ENCODE measurements around the gene KCNJ4.
"Not testable (repeated sequence)": the region's sequence is repeated elsewhere in the genome, so short reads cannot be mapped to it uniquely, and the experiment has no call there.

The KCNJ4 gene

GRCh38 chr22:38427940-38428339 is 27.1 kb downstream of the KCNJ4 start:
- no peak for DNase-seq

GRCh38 chr22:38427465-38427864 is 27.5 kb downstream of the KCNJ4 start:
- no peak for DNase-seq

- no peak for DNase-seq
Observed at GRCh38 chr22:38426628-38427027, 28.4 kb downstream of the KCNJ4 start.

DNA sequence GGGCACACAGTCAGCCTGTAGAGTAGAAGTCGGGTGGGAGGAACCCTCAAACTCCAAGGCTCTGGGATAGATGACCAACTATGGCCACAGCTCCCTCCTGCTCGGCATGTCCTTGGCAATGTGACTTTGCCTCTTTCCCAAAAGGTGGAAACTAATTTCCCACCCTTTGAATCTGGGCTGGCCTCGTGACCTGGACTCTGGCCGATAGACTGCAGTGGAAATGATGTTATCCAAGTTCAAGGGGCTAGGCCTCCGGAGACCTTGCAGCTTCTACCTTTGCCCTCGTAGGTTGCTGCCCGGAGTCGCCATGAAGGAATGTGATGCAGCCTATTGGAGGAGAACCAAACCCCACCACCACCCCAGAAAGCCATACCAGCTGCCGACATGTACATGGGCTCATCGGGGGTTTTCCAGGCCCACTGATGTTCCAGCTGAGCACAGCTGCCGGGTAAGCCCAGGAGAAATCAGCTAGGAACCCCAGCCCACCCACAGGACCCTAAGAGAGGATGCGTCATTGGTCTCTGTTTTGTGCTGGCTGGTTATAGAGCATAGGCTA is 30.4 kb downstream of the KCNJ4 start:
- no peak for DNase-seq

DNA sequence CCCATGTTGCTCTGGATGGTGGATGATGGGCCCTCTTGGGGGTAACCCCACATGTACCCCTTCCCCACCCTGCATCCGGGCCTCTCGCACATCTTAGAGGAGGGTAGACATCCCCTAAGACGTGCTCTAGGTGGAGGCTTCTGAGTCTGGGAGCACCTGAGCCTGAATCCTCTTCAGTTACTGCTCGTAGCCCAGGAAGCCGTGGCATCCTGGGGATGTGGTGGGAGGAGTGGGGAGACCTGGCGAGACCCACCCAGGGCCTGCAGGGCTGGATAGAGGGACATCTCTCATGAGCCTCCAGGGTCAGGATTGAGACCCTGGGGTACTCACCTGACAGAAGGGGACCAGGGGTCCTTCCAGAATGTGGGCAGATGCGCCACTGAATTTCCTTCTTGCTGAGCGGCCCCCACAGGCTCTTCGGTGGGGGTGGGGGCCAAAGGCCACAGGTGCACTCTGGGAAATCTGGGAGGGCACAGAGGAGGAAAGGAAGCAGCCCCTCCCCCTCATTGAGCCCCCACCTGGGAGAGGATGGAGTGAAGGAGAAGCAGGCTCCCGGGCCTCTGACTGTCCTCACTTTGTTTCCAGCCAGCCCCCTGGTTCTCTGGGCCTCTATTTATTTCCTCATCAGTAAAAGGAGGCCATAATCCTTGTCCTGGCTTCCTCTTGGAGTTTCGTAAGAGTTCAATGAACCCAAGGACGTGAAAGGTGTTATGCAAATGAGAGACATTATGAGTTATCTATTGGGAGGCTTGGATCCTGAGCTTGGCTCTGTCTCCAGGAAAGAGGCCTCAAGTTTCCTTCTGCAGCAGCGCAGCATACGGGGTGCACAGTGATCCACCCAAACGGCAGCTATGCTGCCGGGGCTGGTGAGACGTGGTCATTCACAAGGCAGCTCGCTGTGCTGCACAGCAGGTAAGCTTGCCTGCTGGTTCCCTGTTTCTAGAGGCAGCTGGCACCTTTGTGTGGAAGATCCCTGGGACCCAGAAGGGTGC is 31.2 kb downstream of the KCNJ4 start:
- DNase-seq = peak in 1 of 2 experiments; percentile 35

- peak in 1 of 2 experiments; percentile 9 for DNase-seq
Observed at GRCh38 chr22:38422611-38423511, 32.1 kb downstream of the KCNJ4 start.

DNA sequence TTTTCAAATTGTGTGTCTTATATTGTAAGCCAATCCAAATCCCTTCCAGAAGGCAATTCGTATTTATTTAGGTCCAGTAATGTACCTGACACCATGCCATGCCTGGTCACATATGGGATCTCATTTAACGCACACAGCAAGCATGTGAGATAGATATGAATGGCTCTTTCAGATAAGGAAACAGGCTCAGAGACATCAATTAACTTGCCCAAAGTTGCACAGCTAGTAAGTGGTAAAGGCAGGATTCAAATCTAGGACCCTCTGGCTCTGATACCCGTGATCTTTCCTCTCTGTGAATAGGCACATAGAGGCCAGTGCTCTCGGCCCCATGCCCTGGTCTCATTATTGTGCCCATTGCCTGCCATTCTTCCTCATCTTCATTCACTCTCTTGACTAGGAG is 34.3 kb downstream of the KCNJ4 start:
- no peak for DNase-seq

- no peak for DNase-seq
Observed at GRCh38 chr22:38419858-38420160, 35.2 kb downstream of the KCNJ4 start.

GRCh38 chr22:38419121-38419857 is 35.7 kb downstream of the KCNJ4 start:
- no peak for DNase-seq

- no peak for DNase-seq
Observed at GRCh38 chr22:38418589-38418988, 36.4 kb downstream of the KCNJ4 start.

GRCh38 chr22:38417252-38418060 is 37.5 kb downstream of the KCNJ4 start:
- no peak for DNase-seq

DNA sequence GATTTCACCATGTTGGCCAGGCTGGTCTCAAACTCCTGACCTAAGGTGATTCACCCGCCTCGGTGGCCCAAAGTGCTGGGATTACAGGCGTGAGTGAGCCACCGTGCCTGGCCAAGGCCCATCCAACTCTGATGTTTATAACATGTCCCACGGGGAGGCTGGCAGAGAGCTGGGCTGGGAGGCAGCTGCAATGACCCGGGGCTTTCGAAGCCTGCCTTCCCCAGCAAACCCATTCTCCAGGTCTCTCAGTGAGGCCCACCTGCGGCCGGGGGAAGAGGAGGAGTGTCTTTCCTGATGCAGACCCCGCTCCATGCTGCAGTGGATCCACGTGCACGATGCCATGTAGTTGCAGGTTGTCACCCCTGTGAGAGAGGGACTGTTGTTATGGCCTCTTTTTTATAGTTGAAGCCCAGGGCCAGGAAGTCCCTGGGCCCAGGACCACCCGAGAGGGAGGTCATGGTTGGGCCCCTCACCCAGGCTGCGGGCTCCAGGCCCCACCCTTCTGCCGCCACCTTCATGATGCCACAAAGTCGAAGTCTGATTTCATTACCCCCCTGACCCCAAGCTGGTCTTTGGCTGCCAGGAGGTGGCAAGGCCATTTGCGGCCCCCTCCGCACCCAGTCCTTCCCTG is 38.3 kb downstream of the KCNJ4 start:
- DNase-seq = no peak

- peak; percentile 30 to 65 for DNase-seq
Observed at GRCh38 chr22:38415561-38416321, 39.3 kb downstream of the KCNJ4 start.

DNA sequence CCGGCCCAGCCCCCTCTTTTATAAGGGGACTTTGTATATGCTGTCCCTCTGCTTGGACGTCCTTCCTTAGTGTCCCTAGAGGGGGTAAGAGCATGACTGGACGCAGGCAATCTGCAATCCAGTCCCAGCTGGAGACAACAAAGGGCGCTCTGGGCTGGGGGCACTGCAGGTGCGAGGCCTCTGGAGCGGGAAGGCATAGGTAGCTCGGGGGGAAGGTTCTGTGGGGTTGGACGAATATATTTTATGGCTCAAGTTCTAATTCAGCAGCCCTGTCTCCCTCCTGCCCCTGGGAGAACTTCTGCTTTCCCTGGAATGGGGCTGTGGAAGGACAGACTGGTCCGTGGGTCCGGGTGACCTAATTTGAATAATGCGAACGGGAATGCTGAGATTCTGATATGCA is 40.0 kb downstream of the KCNJ4 start:
- no peak for DNase-seq

- DNase-seq = no peak
Observed at GRCh38 chr22:38414009-38414395, 41.0 kb downstream of the KCNJ4 start.

GRCh38 chr22:38413085-38414008 is 41.7 kb downstream of the KCNJ4 start:
- DNase-seq = peak in 1 of 2 experiments; percentile 43

DNA sequence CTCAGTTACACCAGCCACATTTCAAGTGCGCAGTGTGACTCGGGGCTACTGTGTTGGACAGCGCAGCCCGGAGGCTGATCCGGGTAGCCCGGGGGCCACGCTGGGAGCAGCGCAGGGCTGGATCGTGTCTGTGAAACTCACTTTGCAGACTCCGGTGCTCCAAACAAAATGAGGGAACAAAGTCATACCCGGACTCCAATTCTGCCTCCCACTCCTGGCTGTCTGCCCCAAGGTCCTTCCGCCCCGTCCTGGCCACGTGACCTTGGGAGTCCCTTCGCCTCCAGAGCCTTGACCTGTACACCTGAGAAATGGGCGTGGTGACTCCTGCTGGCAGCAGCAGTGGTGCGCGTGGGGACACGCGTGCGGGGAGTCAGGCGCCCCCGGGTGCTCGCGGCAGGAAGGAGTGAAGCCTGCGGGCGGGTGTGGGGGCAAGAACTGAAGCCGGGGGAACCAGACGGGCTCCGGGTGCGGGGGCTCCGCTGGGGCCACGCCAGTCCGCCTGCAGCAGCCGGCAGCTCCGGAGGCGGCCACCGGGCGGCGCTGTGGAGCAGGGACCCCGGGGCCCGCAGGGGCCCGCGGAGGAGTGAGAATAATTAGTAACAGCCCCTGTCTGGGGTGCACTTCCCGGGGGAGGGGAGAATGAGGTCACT is 42.4 kb downstream of the KCNJ4 start:
- no peak for DNase-seq

- DNase-seq = no peak
Observed at GRCh38 chr22:38411016-38411415, 44.0 kb downstream of the KCNJ4 start.

- DNase-seq = not testable (repeated sequence)
Observed at GRCh38 chr22:38409916-38410315, 45.1 kb downstream of the KCNJ4 start.
